GM19455 (cell line): Measurements from ENCODE around the gene BAX.
A peak's percentile ranks its signal among the peaks of the same experiment; 100 is the strongest.

ENCODE experiments used
- ATAC-seq: cut with Tn5 transposase; IDR thresholded peaks from one replicate; pipeline ENCODE4 v1.9.1; 2021; ENCODE audit not compliant: unreplicated experiment

BAX gene

DNA sequence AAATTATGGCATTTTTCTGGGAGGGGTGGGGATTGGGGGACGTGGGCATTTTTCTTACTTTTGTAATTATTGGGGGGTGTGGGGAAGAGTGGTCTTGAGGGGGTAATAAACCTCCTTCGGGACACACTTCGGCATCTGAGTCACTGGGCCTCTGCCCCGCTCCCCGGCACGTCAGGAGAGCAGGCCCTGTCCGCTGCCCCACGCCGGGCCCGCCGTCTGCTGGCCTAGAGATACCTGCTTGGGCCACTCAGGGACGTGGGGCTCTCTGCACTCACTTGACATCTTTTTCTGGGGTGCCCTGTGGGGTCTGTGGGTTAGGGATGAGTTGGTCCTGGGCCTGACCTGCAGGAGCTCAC lies 7.0 kb downstream of the BAX start:
- ATAC-seq = no peak

DNA sequence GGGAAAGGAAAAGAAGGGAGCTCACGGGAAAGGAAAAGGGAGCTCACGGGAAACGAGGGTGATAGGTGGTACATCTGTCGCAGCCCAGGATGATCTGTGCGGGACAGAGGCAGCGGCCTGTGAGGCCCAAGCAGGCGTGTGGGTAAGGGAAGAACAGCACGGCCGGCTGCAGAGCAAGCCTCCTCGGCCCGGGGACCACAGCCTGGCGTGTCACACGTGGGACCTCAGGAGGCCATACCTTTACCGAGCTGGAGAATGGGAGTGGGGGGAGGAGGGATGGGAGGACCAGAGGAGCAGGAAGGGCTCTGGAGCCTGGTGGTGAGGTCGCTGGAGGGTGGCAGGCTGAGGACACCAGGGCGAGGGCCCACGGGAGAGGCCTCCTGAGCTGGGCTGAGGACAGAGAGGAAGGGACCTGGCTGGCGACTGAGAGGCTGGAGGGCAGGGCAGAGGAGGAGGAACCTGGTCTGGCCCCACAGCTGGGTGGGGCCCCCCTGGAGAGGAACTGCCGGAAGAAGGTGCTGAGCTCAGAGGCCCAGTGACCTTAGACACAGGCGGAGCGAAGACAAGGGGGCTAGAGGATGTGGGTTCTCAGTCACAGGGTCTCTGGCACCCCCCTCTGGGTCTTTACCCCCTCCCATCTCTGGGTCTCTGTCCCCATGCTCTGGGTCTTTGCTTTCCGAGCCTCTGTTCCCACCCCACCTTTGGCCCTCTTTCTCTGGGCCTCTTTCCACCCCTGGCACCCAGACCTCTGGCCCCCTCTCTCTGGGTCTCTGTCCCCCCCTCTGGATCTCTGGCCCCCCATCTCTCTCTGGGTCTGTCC lies 7.6 kb downstream of the BAX start:
- ATAC-seq = peak; percentile 40

DNA sequence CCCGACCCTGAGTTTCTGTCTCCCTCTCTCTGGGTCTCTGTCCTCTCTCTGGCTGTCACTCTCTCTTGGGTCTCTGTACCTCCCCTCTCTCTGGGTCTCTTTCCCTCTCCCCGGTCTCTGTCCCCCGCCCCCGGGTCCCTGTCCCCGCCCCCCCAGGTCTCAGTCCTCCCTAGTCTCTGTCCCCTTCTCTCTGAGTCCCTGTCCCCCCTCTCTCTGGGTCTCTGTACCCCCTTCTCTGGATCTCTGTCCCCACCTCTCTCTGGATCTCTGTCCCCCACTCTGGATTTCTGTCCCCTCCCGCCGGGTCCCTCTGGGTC lies 8.1 kb downstream of the BAX start:
- ATAC-seq = no peak

DNA sequence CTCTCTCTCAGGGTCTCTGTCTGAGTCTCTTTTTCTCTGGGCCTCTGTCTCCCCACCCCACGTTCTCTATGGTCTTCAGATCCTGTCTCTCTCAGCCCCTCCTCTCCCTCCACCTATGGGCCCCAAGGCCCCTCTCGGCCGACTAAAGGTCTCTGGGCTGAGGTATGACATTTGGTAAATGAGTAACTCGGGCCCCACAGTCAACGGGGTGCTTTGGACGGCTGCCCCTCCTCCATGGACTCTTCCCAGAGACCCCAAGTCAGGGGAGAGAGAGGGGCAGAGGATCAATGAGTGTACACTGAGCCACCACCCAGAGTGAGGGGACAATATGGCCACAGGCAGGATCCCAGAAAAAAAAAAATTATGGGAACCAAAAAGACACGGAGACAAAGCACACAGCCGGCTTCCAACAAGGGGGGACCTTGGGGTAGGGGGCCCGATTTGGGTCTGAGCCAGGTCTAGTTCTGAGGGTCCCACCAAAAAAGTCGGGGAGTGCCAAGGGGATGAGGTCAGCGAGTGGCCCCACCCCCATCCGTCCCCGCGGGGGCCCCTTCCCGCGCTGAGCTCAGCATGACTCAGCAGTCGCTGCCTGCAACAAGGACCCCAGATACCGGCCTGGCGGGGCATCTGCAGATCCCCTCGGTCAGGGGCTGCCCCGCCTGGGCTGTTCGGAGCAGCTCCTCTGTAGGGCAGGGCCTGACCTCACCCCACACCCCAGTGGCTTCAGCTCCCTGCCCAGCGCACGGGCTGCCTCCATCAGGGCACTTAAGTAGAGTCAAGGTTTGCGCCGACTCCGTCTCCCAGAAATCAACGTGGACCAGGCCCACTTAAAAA lies 8.9 kb downstream of the BAX start:
- no peak for ATAC-seq

DNA sequence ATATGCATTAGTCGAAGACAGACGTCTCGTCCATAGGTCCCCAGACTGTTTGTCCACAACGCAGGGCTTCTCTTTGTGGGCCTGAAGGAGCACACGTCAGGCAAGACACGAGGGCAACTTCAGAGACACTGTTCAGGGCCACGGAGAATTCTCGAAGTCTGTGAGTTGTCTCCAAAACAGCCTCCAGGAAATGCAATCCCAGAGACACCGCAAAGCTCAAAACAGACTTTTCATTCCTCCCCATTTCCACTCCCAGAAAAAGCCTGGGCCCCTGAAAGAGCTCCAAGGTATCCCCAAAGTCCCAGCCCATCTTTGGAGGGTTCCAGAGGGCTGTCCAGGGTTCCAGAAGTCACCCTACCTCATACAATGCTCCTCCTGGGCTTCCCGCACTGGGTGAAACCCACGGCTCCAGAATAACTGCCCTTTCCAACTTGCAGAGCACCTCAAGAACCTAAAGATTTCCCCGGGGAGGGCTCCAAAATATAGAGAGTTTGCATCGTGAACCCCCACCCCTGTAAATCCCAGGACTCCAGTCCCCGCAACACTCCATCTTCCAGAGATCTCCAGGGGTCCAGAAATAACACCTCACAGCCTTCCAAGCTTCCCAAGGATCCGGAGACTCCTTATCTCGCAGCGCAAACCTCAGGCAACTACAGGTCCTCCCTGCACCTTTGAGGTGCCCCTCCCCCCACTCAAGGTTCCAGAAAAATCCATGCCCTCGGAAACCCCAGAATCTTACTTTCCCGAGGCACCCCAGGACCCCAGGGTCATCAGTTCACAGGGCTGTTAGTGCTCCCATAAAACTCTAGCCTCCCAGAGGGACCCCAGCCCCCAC lies 9.7 kb downstream of the BAX start:
- no peak for ATAC-seq

DNA sequence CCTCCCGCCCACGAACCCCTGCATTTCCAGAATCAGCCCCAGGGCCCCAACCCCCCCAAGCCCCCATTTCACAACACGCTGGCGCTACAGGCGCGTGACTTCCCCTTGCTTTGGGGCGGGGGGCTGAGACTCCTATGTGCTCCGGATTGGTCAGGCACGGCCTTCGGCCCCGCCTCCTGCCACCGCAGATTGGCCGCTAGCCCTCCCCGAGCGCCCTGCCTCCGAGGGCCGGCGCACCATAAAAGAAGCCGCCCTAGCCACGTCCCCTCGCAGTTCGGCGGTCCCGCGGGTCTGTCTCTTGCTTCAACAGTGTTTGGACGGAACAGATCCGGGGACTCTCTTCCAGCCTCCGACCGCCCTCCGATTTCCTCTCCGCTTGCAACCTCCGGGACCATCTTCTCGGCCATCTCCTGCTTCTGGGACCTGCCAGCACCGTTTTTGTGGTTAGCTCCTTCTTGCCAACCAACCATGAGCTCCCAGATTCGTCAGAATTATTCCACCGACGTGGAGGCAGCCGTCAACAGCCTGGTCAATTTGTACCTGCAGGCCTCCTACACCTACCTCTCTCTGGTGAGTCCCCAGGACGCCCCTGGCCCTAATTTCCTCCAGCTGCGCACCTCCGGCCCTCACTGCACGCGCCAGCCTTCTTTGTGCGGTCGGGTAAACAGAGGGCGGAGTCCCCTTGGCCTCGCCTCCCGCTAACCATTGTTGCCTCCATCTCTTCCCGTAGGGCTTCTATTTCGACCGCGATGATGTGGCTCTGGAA lies 10.5 kb downstream of the BAX start, which contains the start of gene FTL:
FTL (plus strand) TSS at position 270 of the 766 bp plus-strand sequence; CDS start at position 469, 199 bp downstream.
- ATAC-seq = peak; percentile 67

DNA sequence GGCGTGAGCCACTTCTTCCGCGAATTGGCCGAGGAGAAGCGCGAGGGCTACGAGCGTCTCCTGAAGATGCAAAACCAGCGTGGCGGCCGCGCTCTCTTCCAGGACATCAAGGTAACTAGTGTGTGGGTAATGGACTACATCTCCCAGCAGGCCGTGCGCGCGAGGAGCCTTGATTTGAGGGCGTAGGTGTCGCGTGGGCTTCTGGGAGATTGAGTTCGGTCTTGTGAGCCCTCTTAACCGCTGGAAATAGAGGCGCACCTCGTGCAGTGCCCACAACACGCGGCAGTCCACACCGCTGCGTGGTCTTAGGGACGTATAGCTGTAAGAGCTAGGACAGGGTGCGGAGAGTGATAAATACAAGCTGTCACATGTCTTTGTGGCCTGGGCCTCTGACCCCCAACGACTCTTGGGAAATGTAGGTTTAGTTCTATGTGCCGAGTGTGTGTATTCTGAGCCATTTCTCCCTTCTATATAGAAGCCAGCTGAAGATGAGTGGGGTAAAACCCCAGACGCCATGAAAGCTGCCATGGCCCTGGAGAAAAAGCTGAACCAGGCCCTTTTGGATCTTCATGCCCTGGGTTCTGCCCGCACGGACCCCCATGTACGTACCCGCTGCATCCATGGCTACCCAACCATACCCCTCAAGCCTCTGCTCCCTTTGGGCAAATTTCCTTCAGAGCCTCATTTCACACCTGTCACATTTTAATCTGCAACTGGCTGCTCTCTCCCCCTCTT lies 11.3 kb downstream of the BAX start:
- ATAC-seq = peak; percentile 13

DNA sequence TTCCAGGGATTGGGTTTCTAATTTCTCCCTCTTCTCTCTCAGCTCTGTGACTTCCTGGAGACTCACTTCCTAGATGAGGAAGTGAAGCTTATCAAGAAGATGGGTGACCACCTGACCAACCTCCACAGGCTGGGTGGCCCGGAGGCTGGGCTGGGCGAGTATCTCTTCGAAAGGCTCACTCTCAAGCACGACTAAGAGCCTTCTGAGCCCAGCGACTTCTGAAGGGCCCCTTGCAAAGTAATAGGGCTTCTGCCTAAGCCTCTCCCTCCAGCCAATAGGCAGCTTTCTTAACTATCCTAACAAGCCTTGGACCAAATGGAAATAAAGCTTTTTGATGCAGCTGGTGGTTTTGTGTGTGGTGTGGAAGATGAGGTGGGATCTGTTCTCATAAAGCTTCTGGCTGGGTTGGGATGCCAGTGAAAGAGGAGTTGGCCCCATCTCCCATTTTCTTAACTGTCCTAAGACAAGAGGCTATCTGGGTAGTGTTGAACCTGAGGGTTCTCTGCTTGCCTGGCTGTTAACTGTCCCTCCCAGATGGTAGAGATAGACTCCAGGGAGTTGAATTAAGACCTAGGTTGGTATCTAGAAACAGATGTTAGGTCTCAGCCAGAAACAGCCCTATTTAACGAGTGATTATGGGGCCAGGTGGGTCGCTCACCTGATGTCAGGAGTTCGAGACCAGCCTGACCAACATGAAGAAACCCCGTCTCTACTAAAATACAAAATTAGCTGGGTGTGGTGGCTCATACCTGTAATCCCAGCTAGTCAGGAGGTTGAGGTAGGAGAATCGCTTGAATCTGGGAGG lies 12.1 kb downstream of the BAX start:
- ATAC-seq = no peak

DNA sequence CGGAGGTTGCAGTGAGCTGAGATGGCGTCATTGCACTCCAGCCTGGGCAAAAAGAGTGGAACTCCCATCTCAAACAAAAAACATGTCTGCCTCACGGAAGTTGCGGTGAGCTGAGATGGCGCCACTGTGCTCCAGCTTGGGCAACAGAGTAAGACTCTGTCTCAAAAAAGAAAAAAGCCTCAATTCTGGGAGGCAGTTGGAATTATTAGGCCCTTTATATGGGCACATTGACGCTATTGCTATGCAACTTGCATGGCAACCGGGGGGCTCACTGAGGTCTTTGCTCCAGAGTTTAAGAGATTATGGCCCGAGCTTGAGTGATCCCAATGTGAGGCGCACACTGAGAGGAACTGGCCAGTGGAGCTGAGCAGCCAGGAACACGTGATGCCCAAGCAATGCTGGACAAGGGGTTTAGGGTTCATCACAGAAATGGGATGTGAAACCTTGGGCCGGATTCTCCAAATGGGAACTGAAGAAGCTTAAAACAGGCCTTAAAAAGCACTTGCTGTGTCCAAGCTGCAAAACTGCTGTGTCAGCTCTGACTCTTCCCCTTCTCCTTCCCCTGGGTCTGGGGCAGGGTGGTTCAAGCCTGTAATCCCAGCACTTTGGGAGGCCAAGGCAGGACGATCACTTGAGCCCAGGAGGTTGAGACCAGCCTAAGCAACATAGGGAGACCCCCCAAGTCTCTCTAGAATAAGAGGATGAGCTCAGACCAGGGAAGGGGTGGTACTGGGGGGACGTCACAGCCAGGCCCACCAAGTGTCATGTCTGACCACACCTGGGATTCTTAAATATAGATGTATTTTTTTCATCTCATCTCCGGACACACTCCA lies 12.9 kb downstream of the BAX start:
- ATAC-seq = no peak

DNA sequence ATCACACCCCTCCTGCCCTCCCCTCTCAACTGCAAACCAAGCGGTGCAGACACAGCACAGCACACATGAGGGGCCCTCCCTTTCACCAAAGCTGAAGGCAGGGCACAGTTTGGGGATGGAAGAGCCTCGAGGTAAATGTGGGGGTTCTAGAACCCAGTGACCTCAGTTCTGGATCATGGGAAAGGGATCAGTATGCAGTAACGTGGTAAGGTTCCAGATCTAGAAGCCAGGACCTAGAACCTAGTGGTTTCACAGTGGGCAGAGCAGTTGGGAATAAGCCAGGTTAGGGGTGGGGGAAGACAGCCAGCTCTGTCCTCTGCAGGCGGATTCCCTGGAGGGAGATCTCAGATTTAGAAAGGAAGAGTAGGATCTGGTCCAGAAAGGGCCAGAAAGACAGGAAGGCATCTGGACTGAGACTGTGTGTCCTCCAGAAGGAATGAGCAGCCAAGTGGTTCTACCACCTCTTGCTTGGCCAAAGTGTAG lies 13.5 kb downstream of the BAX start:
- ATAC-seq = no peak

DNA sequence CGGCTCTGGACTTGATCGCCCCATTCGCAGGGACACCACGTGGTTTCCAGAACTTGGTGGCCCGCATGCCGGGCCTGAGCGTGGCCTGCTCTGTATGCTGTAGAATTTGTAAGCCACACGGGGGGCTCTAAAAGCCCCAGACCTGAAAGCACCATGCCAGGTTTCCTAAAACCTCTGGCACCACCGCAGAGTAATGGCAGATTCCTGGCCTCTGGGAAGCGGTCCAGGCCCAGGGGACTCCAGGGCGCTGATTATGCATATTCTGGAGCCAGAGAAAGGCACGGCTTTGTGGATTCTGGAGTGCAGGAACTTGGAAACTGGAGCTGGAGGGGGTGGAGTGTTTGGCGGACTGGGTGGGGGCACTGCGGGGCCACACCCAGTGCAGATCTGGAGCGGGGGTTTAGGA lies 14.1 kb downstream of the BAX start:
- no peak for ATAC-seq

DNA sequence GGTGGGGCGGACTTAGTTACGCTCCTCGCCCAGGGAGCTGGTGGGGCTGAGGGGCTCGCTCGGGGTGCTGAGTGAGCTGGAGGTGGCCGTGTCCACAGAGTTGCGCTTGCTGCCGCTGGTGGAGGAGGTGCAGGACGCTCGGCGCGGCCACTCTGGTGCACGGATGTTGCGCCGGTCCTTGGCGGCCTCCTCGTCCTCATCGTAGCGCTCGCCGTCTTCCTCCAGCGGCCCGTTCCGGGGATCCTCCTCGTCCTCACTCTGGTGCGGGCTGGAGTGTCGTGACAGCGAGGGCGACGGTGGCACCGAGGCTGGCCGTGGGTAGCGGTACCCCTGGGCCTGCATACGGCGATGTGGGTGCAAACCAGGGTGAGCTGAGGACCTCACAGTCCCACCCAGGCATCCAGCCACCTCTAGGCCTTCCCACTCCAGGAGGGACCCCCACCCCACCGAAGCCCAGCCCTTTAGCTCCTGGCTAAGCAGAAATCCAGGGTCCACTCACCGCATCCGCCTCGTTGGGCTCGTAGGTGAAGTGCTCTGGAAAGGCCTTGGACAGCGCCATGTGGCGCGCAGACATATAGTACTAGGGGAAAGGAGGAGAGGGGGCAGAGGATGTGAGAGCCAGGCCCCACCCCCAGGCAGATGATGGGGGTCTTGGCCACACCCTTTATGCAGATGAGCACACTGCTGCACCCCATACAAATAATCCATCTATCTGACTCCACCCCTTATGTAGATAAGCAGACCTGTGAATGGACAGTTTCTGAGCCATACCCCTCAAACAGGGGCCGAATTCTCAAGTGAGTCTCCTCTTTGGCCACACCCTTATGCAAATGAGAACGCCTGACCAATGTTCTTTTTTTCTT lies 14.8 kb downstream of the BAX start:
- ATAC-seq = no peak

DNA sequence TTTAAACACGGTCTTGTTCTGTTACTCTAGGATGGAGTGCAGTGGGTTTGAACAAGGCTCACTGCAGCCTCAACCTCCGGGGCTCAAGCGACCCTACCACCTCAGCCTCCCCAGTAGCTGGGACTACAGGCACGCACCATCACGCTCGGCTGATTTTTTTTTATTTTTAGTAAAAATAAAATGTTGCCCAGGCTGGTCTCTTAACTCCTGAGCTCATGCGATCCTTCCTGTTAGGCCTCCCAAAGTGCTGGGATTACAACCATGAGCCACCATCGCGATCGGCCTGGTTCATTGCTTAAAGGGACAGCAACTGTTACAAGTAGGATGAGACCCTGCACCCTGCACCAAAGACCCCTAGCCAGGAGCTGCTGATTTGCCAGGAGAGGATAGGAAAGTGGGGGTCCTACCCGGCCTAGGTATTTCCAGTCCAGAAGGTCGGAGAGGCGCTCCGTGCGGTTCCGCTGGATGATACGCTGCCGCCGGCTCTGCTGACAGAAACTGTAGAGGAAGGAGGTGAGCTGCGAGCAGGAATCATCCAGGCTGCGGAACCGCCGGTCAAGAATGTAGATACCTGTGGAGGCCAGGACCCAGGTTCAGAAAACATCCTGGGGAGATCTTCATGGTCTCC lies 15.6 kb downstream of the BAX start:
- ATAC-seq = no peak

DNA sequence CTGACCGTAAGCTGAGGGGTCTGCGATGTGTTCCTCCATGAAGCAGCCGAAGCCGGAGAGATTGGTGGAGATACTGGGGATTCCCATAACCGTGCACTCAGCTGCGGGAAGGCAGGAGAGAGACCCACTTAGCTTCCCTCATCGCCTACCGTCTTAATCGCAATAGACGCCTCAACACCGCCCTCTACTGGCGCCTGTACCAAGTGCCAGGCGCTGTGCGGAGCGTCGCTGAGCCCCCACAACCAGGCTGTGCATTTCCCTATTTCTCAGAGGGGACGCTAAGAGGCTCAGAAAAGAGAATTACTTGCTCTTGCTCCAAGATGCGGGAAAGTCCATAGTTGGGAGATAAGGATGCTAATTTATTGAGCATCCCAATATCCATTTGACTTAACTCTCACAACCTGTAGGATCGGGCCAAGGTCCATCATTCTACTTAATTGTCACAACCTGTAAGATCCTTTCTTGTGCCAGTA lies 16.3 kb downstream of the BAX start:
- ATAC-seq = no peak

DNA sequence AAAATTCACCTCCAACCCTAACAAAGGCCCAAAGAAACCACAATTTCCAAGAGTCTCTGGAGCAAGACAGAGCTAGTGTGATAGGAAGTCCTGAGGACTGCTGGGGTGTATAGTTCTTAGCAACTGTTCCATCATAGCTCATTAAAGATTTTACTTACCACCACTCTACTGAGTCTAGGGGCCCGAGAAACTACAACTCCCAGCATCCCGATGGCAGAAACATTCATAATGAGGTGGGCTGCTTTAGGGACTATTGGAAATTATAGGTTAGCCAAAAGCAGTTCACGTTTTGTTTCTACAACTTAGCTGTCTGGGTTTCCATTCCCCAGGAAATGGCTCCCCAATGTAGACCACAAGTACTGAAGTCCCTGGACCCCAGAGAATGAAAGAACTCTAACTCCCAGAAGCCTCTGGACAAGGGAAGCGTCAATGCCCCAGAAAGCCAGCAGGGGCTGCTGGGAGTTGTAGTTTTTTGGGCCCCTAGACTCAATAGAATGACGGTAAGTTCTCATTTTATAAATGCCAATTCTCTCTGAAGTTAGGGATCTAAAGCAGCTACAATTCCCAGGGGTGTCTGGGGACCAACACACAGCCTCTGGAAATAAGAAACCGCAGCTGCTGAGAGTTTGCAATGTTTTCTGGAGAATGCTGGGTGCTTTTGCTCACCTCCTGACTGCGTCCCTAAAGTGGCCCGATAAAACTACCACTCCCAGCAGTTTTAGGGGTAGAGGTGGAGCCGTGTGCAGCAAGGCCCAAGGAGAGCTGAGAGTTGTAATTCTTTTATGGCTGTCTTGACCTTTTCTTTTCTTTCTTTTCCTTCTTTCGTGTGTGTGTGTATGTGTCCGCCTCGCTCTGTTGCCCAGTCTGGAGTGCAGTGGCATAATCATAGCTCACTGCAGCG lies 21.5 kb downstream of the BAX start:
- no peak for ATAC-seq

DNA sequence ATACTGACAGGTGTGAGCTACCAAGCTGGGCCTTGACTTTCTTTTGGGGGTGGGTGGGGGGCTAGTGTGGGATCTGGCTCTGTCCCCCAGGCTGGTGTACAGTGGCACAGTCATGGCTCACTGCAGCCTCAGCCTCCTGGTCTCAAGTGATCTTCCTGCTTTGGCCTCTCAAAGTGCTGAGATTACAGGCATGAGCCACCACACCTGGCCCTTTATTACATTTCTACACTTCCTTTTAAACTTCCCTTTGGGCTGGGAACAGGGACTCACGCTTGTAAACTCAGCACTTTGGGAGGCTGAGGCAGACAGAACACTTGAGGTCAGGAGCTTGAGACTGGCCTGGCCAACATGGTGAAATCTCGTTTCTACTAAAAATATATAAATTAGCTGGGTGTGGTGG lies 22.4 kb downstream of the BAX start:
- ATAC-seq = no peak
